CD4-positive, alpha-beta memory T cell (primary cell): Measurements from ENCODE around the gene PABPC1L. TPM values are rescaled to one million over a fixed set of nuclear protein-coding genes. Genes with fewer than 3 reads are reported as not detected.
A peak's percentile ranks its signal among the peaks of the same experiment; 100 is the strongest.

Source experiments
- CTCF ChIA-PET: fragments of 350-600 bp; sonication (Branson Sonifier 250); formaldehyde crosslinking; loops from one replicate; lab custom pipeline; 2021; ENCODE audit warnings: inconsistent platforms; ENCODE audit not compliant: partially characterized antibody; lab: Charles Lee
- POLR2A ChIA-PET: fragments of 350-600 bp; sonication (Branson Sonifier 250); formaldehyde crosslinking; loops from one replicate; lab custom pipeline; 2021; ENCODE audit not compliant: partially characterized antibody; lab: Charles Lee
- DNase-seq, 5 donors: peaks; one replicate each; pipeline versions ENCODE4 v3.0.0 to v3.0.0-alpha.2; 2020 to 2022; ENCODE audit warnings: mixed read lengths in 1 of 5
- H3K27ac ChIP-seq: one replicate; pipeline ENCODE4 v1.7.0; 2013; ENCODE audit warnings: low read depth, low read length
- H3K27me3 ChIP-seq: 2 replicates; pipeline ENCODE4 v1.7.0; 2013; ENCODE audit warnings: mild to moderate bottlenecking, low read length, moderate library complexity; ENCODE audit not compliant: insufficient read depth
- H3K36me3 ChIP-seq: 2 replicates; pipeline ENCODE4 v1.7.0; 2013; ENCODE audit warnings: mild to moderate bottlenecking, low read length, moderate library complexity; ENCODE audit not compliant: insufficient read depth
- H3K4me1 ChIP-seq: 2 replicates; pipeline ENCODE4 v1.7.0; 2013; ENCODE audit warnings: mild to moderate bottlenecking, low read length, moderate library complexity; ENCODE audit not compliant: insufficient read depth
- H3K4me3 ChIP-seq, 2 donors: one replicate each; pipeline ENCODE4 v1.7.0; 2013; ENCODE audit warnings: low read length in 2 of 2, mild to moderate bottlenecking in 1 of 2
- H3K9me3 ChIP-seq, 2 donors: one replicate each; pipeline ENCODE4 v1.7.0; 2013; ENCODE audit warnings: low read length in 2 of 2, control low read depth in 1 of 2; ENCODE audit not compliant: control insufficient read depth in 1 of 2
- H3K27ac Mint-ChIP-seq, 7 donors: one replicate each; pipeline ENCODE4 v1.8.0; 2020 to 2021; ENCODE audit warnings: mixed read lengths in 7 of 7, mild to moderate bottlenecking in 6 of 7, inconsistent platforms in 3 of 7, moderate library complexity in 3 of 7
- H3K27me3 Mint-ChIP-seq, 2 donors: one replicate each; pipeline ENCODE4 v1.8.0; 2020 to 2021; ENCODE audit warnings: mixed read lengths in 2 of 2
- H3K36me3 Mint-ChIP-seq, 2 donors: one replicate each; pipeline ENCODE4 v1.8.0; 2020 to 2021; ENCODE audit warnings: mixed read lengths in 2 of 2, inconsistent platforms in 1 of 2, mild to moderate bottlenecking in 1 of 2
- H3K4me1 Mint-ChIP-seq, 4 donors: one replicate each; pipeline ENCODE4 v1.8.0; 2020 to 2021; ENCODE audit warnings: mixed read lengths in 4 of 4, mild to moderate bottlenecking in 1 of 4
- H3K4me3 Mint-ChIP-seq, 8 donors: one replicate each; pipeline ENCODE4 v1.8.0; 2020 to 2021; ENCODE audit warnings: mixed read lengths in 8 of 8, mild to moderate bottlenecking in 7 of 8, moderate library complexity in 6 of 8, inconsistent platforms in 3 of 8
- H3K9me3 Mint-ChIP-seq, 8 donors: one replicate each; pipeline ENCODE4 v1.8.0; 2020 to 2021; ENCODE audit warnings: mixed read lengths in 8 of 8, mild to moderate bottlenecking in 5 of 8, inconsistent platforms in 3 of 8, moderate library complexity in 1 of 8
- intact Hi-C: fragments of 100-400 bp; cut with micrococcal nuclease; formaldehyde crosslinking; loops from one replicate; pipeline ENCODE4 v1.15.1; 2023
- polyA plus RNA-seq, 2 donors: library from polyadenylated mRNA; unstranded; fragments of 300-500 nt; fragmentation: Illumina TruSeq; gene quantifications; one replicate each; pipeline ENCODE4 v1.2.3, GENCODE V29; 2021
- total RNA-seq, 2 experiments: library from RNA; stranded (reverse); gene quantifications; one replicate each; pipeline ENCODE4 v1.2.3, GENCODE V29; 2021

Gene PABPC1L
- total and polyA plus RNA-seq, 4 experiments from 2014 or later, result 0.42 to 50.0 (median 46.5) TPM; not detected in 1

DNA sequence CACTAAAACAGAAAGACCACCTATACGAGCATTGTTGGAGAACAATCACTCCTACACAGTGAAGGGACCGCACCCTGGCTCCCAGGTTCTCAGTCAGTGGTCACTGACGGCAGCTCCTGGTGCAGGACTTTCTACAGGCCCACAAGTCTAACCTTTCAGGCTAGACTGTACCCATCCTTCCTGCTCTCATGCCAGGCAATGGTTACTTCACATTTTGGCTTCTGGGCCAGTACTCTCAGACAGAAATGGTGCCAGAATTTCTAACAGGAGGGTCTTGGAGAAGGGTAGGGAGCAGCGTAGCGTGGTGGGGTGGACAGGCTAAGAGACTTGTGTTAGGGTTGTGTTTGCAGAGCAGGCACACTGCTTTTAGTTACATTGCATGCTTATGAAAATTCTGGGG lies 38.2 kb downstream of the PABPC1L start:
- Mint-ChIP-seq H3K27ac (peak overlapping the region in 2 of 7 donors; percentile 7 to 72), H3K9me3 (no peaks in the 10 kb centered on the region), H3K36me3 (peaks cover 60 to 81% of the 10 kb centered on the region in 2 donors), H3K4me3 (no peak overlapping the region), H3K27me3 (no peaks in the 10 kb centered on the region), H3K4me1 (peaks cover 9 to 18% (median 10%) of the 10 kb centered on the region in 4 donors)
- ChIA-PET CTCF (interaction anchor here (1.1 kb wide), 1 partner anchor 11 kb away, joined by 3 read pairs; no protein-coding TSS in a partner anchor), POLR2A (interaction anchor here (0.8 to 1.6 kb wide), 3 partner anchors 18 to 60 kb away, joined by 3 read pairs; partner anchors contain the start of gene STK4)
- no peak overlapping the region for H3K27ac ChIP-seq
- H3K9me3 ChIP-seq, result no peaks in the 10 kb centered on the region
- intact Hi-C loops, result no loop called here
- H3K27me3 ChIP-seq, result no peaks in the 10 kb centered on the region
- H3K4me3 ChIP-seq, result no peak overlapping the region
- no peaks in the 10 kb centered on the region for H3K4me1 ChIP-seq
- no peak for DNase-seq
- H3K36me3 ChIP-seq, result peaks cover 55% of the 10 kb centered on the region

DNA sequence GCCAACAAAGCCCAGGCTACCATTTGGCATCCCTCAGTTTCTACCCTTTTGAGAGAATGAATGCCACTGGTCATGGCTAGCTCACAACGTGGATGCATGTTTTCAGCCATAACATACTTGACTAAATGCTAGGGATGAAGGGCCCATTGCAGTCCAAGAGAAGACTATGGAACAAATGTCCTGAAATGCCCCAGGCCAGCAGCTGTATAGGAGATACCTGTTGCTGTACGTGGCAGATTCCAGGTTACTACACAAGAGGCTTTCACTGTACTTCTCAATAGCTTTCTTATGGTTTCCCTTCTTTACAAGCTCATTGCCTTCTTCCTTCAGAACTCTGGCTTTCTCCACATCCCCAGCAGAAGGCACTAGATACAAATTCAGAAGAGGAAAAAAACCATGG lies 38.7 kb downstream of the PABPC1L start:
- intact Hi-C loops, result no loop called here
- Mint-ChIP-seq H3K4me3 (no peak overlapping the region), H3K36me3 (peaks cover 63 to 81% of the 10 kb centered on the region in 2 donors), H3K27me3 (no peaks in the 10 kb centered on the region), H3K27ac (peak overlapping the region in 4 of 7 donors; percentile 7 to 72 (median 34)), H3K4me1 (peaks cover 13 to 20% (median 13%) of the 10 kb centered on the region in 4 donors), H3K9me3 (no peaks in the 10 kb centered on the region)
- no peaks in the 10 kb centered on the region for H3K27me3 ChIP-seq
- H3K9me3 ChIP-seq, result no peaks in the 10 kb centered on the region
- peaks cover 55% of the 10 kb centered on the region for H3K36me3 ChIP-seq
- no peak overlapping the region for H3K27ac ChIP-seq
- no peak for DNase-seq
- ChIA-PET CTCF (interaction anchor here (1.1 to 1.5 kb wide), 2 partner anchors 11 to 95 kb away, joined by 3 to 7 read pairs; no protein-coding TSS in a partner anchor), POLR2A (interaction anchor here (0.8 to 1.6 kb wide), 4 partner anchors 17 to 64 kb away, joined by 3 read pairs; partner anchors contain the start of gene STK4)
- H3K4me3 ChIP-seq, result no peak overlapping the region
- H3K4me1 ChIP-seq, result no peaks in the 10 kb centered on the region

DNA sequence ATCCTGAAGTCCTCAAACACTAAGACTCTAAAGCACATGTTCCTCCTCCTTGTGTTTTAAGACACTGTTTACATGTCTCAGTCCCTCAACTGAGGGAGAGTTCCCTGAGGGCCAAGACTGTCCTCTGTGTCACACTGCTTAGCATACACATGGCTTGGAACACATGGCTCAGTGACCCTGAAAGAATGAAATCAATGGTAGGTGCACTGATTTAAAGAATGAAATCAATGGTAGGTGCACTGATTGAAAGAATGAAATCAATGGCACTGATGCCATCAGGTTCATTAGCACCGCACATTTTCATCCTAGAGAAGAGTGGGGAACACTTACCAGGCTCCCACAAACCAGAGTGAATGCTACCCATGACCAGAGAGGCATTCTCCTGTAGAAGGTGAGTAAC lies 40.5 kb downstream of the PABPC1L start:
- H3K27ac Mint-ChIP-seq, result peak overlapping the region in 4 of 7 donors; percentile 6 to 59 (median 42)
- Histone ChIP-seq H3K27me3 (no peaks in the 10 kb centered on the region), H3K36me3 (peaks cover 70% of the 10 kb centered on the region), H3K9me3 (no peaks in the 10 kb centered on the region), H3K4me1 (no peaks in the 10 kb centered on the region), H3K27ac (no peak overlapping the region), H3K4me3 (no peak overlapping the region)
- intact Hi-C loops, result no loop called here
- DNase-seq, result no peak
- no peaks in the 10 kb centered on the region for H3K27me3 Mint-ChIP-seq
- CTCF ChIA-PET, result interaction anchor here (0.8 to 2.8 kb wide), 5 partner anchors 10 to 344 kb away, joined by 3 to 10 read pairs (median 3); partner anchors contain the start of gene STK4
- no peaks in the 10 kb centered on the region for H3K9me3 Mint-ChIP-seq
- H3K4me3 Mint-ChIP-seq, result no peak overlapping the region
- peaks cover 13 to 20% (median 15%) of the 10 kb centered on the region in 4 donors for H3K4me1 Mint-ChIP-seq
- peaks cover 64 to 83% of the 10 kb centered on the region in 2 donors for H3K36me3 Mint-ChIP-seq
- POLR2A ChIA-PET, result no interaction called here

DNA sequence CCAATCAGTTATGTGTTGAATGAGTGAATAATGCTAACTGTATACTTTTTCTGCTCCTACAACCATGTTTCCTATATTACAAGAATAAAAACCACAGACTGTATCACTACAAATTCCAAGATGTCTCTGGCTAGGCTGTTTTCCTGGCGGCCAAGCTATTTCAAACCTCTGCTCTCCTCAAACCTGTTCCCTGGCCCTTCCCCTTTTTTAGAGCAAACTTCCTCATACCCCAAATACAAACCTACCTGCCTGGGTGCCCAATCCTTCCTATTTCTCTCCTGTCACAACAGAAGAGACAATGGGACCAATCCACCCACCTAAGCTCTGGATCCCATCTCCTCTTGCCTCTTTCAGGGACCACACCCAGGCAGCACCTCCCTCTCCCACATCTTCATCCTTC lies 42.9 kb downstream of the PABPC1L start:
- Mint-ChIP-seq H3K27ac (peak overlapping the region in 4 of 7 donors; percentile 47 to 95 (median 78)), H3K27me3 (no peaks in the 10 kb centered on the region), H3K9me3 (no peaks in the 10 kb centered on the region), H3K4me1 (peaks cover 16 to 20% (median 18%) of the 10 kb centered on the region in 4 donors), H3K4me3 (no peak overlapping the region), H3K36me3 (peaks cover 62 to 75% of the 10 kb centered on the region in 2 donors)
- H3K36me3 ChIP-seq, result peaks cover 69% of the 10 kb centered on the region
- POLR2A ChIA-PET, result no interaction called here
- H3K9me3 ChIP-seq, result no peaks in the 10 kb centered on the region
- intact Hi-C loops, result no loop called here
- no peak overlapping the region for H3K4me3 ChIP-seq
- no peak for DNase-seq
- no peak overlapping the region for H3K27ac ChIP-seq
- CTCF ChIA-PET, result interaction anchor here (1.0 to 2.3 kb wide), 5 partner anchors 10 to 61 kb away, joined by 3 to 7 read pairs (median 5); no protein-coding TSS in a partner anchor
- no peaks in the 10 kb centered on the region for H3K4me1 ChIP-seq
- no peaks in the 10 kb centered on the region for H3K27me3 ChIP-seq

DNA sequence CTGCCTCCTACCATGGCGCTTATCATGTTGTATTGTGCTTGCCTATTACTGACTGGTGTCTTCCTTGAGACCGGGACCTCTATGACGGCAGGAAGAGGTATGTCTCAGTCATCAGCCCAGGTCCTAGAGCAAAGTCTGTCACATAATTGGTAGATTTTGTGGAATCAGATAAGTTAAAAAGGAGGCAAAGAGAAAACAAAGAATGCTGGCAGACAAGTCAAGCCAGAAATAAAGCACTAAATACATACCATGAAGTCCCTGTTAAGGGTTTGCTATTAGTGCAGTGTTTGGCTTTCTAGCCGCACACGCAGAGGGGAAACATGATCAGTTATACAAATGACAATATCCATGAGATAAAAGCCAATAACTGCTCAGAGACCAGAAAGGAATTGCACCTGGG lies 44.4 kb downstream of the PABPC1L start:
- H3K4me1 ChIP-seq, result peaks cover 12% of the 10 kb centered on the region
- H3K36me3 ChIP-seq, result peaks cover 61% of the 10 kb centered on the region
- no peaks in the 10 kb centered on the region for H3K9me3 ChIP-seq
- intact Hi-C loops, result no loop called here
- no peaks in the 10 kb centered on the region for H3K27me3 ChIP-seq
- Mint-ChIP-seq H3K36me3 (peaks cover 66 to 67% of the 10 kb centered on the region in 2 donors), H3K4me1 (peaks cover 29 to 34% (median 32%) of the 10 kb centered on the region in 4 donors), H3K4me3 (no peak overlapping the region), H3K9me3 (no peaks in the 10 kb centered on the region), H3K27me3 (no peaks in the 10 kb centered on the region), H3K27ac (peak overlapping the region in 4 of 7 donors; percentile 51 to 91 (median 74))
- CTCF ChIA-PET, result no interaction called here
- no peak for DNase-seq
- POLR2A ChIA-PET, result interaction anchor here (1.1 kb wide), 2 partner anchors 25 to 62 kb away, joined by 3 read pairs; no protein-coding TSS in a partner anchor
- H3K27ac ChIP-seq, result no peak overlapping the region
- no peak overlapping the region for H3K4me3 ChIP-seq

DNA sequence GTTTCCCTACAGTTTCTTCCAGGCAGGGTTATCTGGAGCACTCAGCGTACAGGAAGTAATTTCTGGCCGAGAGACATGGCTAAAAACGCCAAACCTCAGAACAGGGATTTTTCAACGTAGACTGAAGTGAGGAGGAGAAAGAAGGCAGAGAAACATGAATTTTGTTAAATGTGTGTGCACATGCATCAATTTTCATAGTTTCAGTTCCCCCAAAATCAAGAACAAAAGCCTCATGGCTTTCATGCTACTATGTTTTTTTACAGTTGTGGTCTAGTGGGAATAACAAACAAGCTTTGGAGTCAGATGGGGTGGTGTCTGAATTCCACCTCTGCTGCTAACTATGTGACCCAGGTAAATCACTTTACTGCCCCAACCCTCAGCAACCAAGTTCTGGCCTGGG lies 45.4 kb downstream of the PABPC1L start:
- Mint-ChIP-seq H3K27ac (peak overlapping the region in 1 of 7 donors; percentile 27), H3K4me1 (peaks cover 33 to 40% (median 39%) of the 10 kb centered on the region in 4 donors), H3K9me3 (no peaks in the 10 kb centered on the region), H3K36me3 (peaks cover 61 to 63% of the 10 kb centered on the region in 2 donors), H3K4me3 (no peak overlapping the region), H3K27me3 (no peaks in the 10 kb centered on the region)
- Histone ChIP-seq H3K27me3 (no peaks in the 10 kb centered on the region), H3K4me1 (peaks cover 16% of the 10 kb centered on the region), H3K4me3 (no peak overlapping the region), H3K27ac (no peak overlapping the region), H3K9me3 (no peaks in the 10 kb centered on the region), H3K36me3 (peaks cover 55% of the 10 kb centered on the region)
- CTCF ChIA-PET, result no interaction called here
- no peak for DNase-seq
- POLR2A ChIA-PET, result interaction anchor here (0.9 to 1.1 kb wide), 2 partner anchors 17 to 23 kb away, joined by 3 read pairs; no protein-coding TSS in a partner anchor
- intact Hi-C loops, result loop anchor here (5.0 kb wide), 1 partner anchor 37 kb away; no protein-coding TSS in a partner anchor

DNA sequence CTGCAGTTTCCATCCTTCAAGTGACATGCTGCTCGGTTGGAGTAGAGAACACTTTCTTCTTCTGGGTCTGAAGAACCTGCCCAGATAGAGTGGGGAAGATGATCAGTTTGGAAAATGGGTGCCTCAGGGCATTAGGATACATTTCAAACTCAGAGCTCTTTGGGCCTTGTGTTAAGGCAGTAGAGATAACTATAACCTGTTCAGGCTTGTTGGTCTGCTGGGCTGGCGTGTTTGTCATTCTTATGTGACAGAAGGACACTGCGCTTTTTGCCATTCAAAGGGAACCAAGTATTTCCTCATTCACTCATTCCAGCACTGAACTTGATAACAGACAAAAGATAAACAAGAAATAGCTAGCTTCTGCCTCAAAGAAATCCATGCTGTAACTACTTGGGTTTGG lies 46.5 kb downstream of the PABPC1L start:
- DNase-seq, result no peak
- H3K4me3 ChIP-seq, result no peak overlapping the region
- intact Hi-C loops, result loop anchor here (5.0 kb wide), 1 partner anchor 36 kb away; no protein-coding TSS in a partner anchor
- no peak overlapping the region for H3K27ac ChIP-seq
- Mint-ChIP-seq H3K27me3 (no peaks in the 10 kb centered on the region), H3K4me3 (no peak overlapping the region), H3K9me3 (no peaks in the 10 kb centered on the region), H3K36me3 (peaks cover 51 to 53% of the 10 kb centered on the region in 2 donors), H3K27ac (peak overlapping the region in 2 of 7 donors; percentile 2 to 8), H3K4me1 (peaks cover 41 to 51% (median 48%) of the 10 kb centered on the region in 4 donors)
- no peaks in the 10 kb centered on the region for H3K9me3 ChIP-seq
- H3K27me3 ChIP-seq, result no peaks in the 10 kb centered on the region
- H3K4me1 ChIP-seq, result peaks cover 26% of the 10 kb centered on the region
- peaks cover 44% of the 10 kb centered on the region for H3K36me3 ChIP-seq
- ChIA-PET CTCF (interaction anchor here (1.7 to 2.3 kb wide), 2 partner anchors 10 to 140 kb away, joined by 3 to 5 read pairs; partner anchors contain the start of gene STK4), POLR2A (interaction anchor here (1.3 to 7.9 kb wide), 2 partner anchors 10 to 22 kb away, joined by 3 to 78 read pairs; partner anchors contain the start of gene STK4)
